GM18519 (cell line): Measurements from ENCODE around the gene CDH4.

ENCODE experiments used
- ATAC-seq: cut with Tn5 transposase; IDR thresholded peaks from one replicate; pipeline ENCODE4 v1.9.1; 2021; ENCODE audit warnings: mild to moderate bottlenecking, moderate library complexity; ENCODE audit not compliant: unreplicated experiment, low FRiP score

CDH4 gene

GRCh38 chr20:61656198-61656597 is 404.1 kb downstream of the CDH4 start:
- ATAC-seq: no peak

GRCh38 chr20:61657721-61658377 is 405.8 kb downstream of the CDH4 start:
- no peak for ATAC-seq

- ATAC-seq: no peak
These were observed 406.5 kb downstream of the CDH4 start for GRCh38 chr20:61658563-61658962.

DNA sequence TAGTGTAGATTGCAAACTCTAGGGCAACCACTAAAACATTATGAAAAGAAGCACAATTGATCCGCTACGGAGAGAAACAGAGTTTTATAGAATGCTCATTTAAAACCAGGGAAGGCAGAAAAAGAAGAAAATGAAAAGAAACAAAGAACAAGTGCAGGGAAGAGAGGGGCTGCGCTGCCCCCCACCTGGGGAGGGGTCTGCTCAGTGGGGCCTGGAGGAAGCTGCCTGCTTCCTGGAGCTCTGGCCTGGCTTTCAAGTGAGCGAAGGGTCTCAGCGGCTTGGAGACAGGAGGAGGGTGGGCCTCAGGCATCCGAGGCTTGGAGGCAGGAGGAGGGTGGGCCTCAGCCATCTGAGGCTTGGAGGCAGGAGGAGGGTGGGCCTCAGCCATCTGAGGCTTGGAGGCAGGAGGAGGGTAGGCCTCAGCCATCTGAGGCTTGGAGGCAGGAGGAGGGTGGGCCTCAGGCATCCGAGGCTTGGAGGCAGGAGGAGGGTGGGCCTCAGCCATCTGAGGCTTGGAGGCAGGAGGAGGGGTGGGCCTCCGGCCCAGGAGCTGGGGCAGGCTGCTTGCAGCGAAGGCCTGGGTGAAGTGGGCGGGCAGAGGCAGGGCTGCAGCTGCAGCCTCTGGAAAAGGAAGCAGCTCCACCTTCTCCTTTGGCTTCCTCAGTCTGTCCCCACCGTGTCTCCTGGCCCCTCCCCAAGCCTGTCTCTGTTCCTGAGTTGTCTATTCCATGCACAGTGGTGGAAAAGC is 407.4 kb downstream of the CDH4 start:
- ATAC-seq: no peak

GRCh38 chr20:61659994-61660346 is 407.9 kb downstream of the CDH4 start:
- ATAC-seq: no peak

GRCh38 chr20:61660559-61660958 is 408.5 kb downstream of the CDH4 start:
- ATAC-seq: no peak

GRCh38 chr20:61661025-61661424 is 409.0 kb downstream of the CDH4 start:
- ATAC-seq: no peak

GRCh38 chr20:61661583-61661982 is 409.5 kb downstream of the CDH4 start:
- ATAC-seq: no peak

DNA sequence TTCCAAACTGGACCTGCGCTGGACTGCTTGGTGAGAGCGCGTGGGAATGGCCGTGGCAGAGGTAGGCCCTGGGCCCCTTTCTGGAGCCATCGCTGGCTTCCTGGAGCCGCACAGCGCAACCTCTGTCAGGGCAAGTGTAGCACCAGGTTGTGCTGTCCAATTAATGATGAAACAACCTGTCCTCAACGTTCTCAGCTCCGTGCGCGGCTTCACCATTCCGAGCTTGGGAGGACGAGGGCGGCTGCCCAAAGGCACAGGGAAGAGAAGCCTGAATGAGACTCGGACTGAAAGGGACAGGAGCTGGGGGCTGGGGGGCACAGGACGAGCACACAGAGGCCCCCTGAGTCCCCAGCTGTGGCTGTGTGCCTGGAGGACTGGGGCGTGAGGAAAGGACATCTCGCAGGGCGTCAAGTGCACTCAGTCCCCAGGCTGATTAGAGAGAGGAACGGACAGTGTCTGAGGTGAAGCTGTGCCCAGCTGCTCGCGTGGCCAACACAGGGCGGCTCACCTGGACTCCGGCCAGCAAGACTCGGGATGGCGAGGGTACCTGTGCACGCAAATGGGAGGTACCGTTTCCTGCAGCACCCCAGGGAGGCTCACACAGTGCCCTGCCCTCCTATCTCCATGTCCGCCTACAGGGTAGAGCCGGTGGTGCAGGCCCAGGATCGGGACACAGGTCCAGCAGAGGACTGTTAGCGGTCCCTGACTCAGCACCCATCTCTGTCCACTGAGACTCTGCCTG is 410.3 kb downstream of the CDH4 start:
- ATAC-seq: no peak

- ATAC-seq: no peak
These were observed 410.9 kb downstream of the CDH4 start for GRCh38 chr20:61662968-61663331.

DNA sequence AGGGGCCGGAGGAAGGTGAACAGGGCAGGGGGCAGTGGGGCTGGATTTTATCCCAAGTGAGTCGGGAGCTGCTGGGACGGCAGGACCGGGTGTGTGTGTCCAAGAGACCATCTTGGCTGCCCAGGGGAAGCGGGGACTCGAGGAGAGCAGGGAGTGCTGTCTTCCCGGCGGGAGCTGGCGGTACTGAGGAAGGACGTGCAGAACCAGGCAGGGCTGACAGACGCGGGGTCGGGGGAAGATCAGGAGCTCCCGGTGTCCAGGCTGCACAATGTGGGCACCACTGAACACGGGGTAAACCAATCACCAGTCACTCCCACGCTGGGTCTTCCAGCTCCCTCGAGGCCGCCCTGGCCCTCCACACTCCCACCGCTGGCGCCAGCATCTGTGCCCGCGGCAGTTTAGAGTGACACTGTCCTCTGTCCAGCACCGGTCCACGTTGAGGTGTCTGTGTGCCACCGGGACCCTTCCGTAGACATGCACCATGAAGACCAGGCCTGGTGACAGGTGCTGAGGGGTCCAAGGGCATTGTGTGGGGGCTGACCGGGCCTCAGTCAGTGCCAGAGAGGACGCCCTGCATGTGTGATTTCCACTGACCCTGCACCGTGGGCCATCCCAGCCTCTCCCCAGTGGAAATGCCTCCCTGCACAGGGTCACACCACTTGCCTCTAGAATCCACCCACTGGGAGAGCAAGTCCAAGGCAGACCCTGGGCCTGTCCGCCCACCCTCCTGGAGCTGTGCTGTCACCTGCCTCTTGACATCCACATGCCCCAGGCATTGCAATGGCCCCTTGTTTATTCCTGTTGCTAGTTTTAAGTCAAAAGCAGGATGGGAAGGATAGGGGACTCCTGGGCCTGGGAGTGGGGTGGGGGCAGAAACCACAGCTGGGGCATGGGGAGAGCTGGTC is 411.7 kb downstream of the CDH4 start:
- no peak for ATAC-seq

GRCh38 chr20:61664556-61665320 is 412.7 kb downstream of the CDH4 start:
- no peak for ATAC-seq

DNA sequence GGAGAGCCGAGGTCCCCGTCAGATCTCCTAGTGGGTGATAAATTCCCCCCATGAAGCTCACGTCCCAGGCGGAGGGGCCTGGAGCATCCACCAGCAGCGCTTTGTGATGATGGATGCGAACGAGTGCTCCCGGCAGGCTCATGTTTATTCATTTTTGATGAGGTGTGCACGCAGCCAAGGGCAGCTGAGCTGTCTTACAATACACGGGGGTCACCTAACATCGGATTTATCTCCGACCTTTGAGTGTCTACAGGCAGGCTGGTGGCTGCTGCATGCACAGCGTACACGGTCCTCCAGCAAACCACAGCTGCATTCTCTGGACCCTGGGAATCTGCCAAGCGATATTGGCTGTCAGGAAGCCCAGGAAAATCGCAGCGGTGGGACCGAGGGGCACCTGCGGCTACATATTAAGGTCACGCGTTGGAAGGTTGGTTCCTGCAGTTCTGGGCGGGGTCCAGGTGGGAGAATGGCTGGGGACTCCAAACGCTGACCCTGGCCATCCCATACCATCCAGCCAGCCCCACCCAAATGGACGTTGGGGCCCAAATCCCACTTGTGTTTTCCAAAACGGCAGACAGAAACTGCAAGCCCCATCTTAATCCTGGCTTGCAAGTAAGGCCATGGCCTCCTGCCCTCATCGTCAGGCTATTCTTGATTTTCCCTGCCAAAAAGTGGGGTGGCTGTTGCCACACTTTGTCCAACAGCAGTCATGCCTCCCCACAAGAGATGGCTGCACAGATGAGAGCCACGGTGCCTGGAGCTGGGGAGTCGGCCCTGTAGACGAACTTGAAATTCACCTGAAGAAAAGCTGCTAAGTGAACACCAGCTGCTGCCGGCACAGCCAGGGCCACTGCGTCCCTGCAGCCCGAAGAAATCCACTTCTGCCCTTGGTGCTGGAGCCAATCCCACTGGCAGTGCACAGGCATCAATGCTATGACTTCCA is 413.7 kb downstream of the CDH4 start:
- no peak for ATAC-seq

GRCh38 chr20:61666471-61666832 is 414.4 kb downstream of the CDH4 start:
- ATAC-seq: no peak

DNA sequence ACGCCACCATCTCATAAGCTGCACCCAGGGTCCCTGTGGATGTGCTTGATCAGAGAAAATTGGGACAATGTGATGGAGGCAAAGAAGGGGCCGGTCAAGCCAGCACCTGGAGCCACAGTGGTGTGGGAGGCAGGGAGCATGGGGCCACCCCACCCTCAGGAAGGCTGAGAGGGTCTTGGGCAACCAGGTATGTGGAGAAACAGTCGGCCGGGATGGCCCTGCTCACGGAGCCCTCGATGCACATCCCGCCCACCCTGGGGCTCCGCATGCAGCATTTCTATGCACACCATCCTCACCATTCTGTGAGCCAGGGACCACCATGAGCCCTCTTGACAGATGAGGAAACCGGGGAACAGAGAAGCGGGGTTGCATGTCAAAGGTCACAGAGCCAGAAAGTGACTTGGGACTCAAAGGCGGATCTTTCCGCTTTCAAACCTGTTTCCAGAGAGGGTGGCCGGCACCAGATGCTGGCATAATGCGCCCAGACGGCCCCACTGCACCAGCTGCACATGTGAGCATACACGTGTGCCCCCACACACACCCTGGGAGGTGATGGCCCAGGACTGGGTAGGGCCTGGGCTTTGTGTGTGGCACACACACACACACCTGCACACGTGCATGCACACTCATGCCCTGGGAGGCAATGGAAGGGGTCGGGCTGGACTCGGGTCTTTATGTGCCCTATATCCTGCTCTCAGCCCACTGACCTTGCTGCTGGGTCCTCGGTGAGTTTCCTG is 415.2 kb downstream of the CDH4 start:
- ATAC-seq: no peak

- ATAC-seq: no peak
These were observed 416.1 kb downstream of the CDH4 start for GRCh38 chr20:61668065-61668650.

DNA sequence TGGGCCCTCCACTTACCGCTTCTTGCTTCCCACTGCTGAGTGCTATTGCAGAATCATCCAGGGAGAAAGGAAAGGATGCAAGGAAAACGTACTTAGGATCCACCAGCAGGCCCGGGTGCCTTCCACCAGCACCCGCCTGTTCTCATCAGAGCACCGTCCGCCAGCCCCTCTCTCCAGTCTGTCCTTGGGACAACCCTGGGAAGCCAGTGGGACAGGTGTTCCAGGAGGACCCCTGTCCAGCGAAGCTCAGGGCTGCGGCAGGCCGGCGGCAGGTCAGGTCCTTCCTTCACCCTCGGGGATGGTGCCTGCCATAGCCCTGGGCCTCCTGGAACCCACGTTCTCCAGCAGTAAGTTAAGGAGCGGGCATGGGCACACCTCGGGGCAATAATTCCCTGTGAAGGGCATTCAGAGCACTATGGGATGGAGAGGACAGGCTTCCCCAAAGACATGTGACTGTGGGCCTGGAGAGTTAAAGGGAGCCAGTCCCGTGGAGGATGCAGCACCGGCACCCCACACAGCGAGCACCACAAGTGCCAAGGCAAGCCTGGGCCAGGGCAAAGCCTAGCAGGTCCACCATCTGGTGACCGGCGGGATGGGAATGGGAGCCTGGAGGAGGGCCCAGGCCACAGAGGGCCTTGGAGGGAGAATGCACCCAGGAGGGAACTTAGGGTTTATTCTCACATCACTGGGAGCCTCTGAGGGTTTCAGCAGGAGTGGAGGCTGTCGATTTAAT is 416.9 kb downstream of the CDH4 start:
- no peak for ATAC-seq
